OCI-M2 (cell line): Measurements from ENCODE around the gene OPCML.

Source experiments
- DNase-seq: peaks from one replicate; lab custom pipeline; 2025; ENCODE audit not compliant: unreplicated experiment; lab: John Stamatoyannopoulos, UW

Gene OPCML

DNA sequence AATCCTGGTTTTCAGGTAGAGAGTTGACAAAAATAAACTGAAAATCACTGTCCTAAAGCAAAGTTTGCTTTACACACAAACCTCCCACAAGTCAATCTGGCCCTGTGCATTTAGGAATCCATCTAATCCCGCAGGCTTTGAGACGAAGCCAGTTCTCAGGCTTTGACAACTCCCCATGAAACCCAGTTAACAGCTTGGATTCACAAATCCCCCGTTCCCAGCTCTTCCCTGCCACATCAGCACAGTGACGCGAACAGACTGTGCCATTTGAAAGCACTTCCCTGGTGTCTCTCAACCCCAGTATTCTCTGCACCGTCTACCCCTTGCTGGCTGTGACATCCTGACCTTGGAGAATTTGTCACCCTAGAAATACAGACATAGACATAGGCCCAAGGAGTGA lies 117.8 kb downstream of the OPCML start:
- no peak for DNase-seq

DNA sequence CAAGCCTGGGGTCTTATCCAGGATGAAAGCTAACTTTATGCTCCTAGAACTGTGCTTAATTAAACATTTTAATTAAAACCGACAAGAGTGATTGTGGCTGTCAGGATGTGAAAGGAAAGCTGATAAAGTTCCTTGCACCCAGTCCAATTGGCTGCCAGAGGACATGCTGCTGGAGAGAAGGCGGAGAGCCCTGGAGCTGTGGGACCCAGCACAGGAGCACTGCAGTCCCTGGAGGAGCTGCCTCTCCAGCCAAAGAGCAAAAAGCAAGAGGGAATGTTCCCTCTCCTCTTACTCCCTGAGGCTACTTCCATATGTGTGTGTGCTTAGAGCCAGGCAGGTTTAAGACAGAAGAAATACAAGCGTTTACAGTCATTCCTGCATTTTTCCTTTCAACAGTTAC lies 118.6 kb downstream of the OPCML start:
- no peak for DNase-seq

DNA sequence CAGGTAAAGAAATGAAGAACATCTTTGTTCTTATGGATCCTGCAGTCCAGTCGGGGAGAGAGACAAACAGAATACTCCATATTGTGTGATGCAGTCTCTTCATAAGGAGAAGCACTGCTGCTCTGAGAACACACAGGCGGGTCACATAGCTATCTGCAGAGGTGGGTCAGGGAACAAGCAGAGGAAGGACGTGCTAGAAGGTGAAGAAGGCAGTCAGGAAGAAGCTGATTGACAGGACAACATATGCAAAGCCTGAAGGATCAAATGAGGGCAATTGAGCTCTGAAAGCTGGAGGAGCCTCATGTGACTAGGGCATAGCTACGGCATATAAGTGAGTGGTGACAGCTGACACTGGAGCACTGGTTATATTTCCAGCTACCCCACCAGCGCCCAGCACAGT lies 122.5 kb downstream of the OPCML start:
- no peak for DNase-seq

DNA sequence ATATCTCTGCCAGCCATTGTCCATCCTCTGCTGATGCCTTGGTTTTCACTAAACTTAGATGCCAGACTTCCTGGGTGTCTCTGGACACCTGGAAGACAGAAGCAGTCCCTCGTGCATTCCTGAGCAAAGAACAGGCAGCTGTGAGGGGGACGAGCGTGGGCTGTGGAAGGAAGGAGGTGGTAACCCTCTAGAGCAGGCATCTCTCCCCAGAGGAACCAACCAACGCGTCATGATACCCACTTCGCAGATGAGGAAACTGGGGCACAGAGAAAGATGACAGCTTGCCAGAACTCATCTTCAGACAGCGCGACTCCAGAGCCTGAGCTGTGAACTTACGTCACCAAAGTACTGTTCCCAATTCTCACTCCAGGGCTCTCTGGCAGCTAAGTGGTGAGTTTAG lies 123.4 kb downstream of the OPCML start:
- no peak for DNase-seq

GRCh38 chr11:133408402-133408801 lies 123.9 kb downstream of the OPCML start:
- no peak for DNase-seq

DNA sequence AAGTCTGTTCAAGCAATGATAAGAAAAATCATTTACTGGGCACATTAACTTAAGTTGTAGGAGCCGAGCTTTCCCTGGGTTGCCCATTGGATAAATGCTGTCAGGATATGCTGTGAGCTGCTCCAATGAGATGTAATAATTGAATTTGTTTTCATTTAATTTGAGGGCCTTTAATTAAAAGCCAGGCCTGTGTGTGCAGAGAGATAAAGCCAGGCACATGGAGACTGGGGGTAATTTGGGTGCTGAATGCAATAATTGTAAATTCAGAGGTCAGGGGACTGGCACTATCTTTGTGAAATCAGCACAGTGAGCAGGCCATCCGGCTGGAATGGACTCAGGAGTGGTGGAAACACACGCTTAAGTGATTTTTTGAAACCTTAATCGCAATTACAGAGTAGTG lies 125.8 kb downstream of the OPCML start:
- DNase-seq: no peak

DNA sequence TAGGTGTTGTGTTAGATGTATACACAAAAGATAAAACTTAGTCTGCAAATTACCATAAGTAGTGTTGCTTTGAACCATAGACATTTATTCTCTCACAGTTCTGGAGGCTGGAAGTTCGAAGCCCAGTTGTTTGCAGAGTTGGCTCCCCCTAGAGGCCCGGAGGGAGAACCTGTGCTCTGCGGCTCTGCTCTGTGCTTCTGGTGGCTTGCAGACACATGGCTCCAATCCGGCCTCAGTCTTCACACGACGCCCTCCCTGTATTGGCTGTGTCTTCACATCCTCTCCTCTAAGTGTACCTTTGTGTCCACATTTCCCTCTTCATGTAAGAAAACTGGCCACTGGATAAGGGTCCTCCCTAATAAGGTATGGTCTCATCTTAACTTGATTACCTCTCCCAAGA lies 128.4 kb downstream of the OPCML start:
- no peak for DNase-seq

- no peak for DNase-seq
Observed at GRCh38 chr11:133402551-133402950, 129.8 kb downstream of the OPCML start.

DNA sequence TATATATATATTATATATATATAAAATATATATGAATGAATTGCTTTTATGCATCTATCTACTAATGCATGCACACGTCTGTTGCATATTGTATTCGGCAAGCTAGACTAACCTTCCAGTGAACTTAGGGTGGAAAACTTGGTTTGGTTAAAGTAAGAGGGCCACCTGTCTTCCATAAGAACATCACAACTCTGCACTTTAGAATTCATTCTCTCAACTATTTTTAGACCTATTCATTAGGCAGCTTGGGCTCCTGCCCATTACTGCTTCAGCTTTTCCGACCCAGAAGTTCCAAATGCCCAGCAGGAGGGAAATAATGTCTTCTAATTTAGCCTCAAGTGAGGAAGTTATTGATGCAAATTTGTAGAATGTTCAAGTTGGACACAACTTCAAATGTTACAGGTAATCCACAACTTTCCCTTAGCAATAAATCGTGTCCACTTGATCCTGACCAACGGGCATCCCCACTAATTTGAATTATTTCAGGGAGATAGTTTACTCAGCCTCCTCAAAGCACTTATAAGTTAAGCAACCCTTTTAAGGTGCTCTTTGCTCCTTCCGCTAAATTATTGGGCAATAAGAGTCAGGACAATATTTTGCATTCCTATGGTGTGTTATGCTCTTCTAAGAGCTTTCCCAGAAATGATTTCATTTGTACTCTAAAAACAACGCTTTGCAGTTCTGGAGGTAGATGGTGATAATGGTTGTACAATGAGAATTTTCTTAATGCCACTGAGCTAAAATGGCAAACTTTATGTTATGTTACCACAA lies 132.3 kb downstream of the OPCML start:
- DNase-seq: no peak

DNA sequence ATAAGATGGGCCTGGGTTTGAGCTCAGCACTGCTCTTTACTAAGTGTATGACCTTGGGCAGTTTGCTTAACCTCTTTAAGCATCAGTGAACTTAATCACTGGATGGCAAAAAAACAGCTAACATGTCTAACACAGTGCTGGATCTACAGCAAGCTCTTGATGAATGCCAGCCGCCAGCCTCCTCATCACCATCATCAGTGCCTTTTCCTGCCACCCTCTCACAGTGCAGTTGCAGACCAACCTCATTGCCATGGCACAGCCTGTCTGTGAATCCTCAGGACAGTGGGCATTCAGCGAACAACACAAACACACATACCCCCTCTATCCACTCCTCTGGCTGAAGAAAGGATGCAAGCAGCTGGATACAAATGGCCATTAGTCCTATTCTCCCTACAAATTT lies 133.0 kb downstream of the OPCML start:
- DNase-seq: no peak

DNA sequence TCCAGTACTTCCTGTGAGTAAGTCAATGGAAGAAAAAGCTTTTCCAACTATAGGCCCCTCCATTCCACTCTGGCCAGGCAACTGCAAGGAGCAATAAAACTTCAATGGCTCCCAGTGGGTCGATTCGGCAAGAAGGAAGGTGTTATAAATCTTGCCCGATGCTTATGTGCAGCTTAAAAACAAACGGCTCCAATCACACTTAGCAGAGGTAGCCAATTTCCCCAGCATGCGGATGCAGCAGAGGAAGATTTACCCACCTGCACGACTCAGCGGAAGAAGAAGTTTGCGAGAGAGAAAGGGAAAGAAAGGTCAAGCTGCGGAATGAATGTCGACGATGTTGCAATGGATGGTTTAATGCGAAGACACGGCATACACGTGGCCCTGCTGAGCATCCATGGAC lies 141.5 kb downstream of the OPCML start:
- no peak for DNase-seq

DNA sequence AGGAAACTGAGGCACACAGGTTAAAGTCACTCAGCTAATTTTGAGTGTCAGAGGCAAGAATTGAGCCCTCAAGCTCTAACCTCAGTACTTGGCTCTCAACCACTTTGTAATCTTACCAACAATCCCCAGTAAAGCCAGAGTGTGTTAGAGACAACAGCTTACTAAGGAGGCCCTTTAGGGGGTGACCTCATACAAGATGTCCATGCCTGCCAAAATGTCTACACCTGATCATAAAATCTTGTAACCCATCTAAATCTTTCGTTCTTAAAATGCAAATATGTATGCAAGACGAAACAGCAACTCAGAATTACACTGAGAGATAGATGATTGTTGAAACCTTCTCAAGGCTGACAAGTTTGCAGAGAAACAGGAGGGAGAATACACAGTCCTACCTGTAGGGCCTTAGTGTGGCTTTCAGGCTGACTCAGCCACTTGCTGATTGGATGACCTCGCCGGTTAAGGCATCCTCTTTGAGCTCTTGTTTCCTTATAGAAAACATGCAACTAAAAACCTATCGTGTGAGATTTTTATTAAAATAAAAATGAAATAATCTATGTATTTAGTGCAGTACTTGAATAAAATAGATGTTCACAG lies 143.2 kb downstream of the OPCML start:
- no peak for DNase-seq

- DNase-seq: no peak
Observed at GRCh38 chr11:133388260-133388659, 144.0 kb downstream of the OPCML start.

- DNase-seq: no peak
Observed at GRCh38 chr11:133386852-133387251, 145.4 kb downstream of the OPCML start.

DNA sequence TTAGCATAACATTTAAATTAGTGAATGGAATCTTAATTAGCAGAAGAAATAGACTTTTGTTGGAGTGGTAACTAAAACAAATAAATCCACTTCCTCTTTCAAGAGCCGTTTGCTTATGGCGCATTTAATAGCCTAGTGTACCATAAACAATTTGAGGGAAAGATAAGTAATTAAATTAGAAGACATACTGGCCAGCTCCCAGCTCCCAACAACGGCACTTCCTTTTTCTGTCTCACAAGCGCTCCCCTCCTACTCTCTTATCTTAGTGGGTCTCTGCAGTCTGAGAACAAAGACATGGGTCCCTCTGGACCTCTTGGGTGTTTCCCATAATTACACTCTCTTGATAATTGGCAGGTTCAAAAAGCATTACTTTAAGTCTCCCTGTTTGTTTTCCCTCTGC lies 146.0 kb downstream of the OPCML start:
- DNase-seq: no peak

DNA sequence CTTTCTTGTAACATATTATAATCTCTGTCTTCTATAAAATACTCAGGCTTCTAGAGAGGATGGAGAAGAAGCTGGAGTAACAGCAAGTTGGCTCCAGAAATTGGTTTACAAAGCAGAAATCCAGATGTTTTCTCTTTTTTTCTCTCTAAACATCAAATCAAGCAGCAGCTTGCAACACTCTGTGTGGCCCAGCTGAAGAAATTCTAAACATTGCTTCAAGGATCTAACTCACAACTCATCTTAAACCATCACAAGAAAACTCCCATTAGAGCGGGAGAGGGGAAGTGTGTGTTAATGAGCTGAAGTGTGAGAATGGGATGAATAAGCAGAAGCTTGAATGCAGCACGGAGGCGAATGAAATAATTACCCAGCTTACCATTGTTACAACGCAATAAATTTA lies 146.5 kb downstream of the OPCML start:
- DNase-seq: no peak

- no peak for DNase-seq
Observed at GRCh38 chr11:133384731-133385130, 147.6 kb downstream of the OPCML start.

DNA sequence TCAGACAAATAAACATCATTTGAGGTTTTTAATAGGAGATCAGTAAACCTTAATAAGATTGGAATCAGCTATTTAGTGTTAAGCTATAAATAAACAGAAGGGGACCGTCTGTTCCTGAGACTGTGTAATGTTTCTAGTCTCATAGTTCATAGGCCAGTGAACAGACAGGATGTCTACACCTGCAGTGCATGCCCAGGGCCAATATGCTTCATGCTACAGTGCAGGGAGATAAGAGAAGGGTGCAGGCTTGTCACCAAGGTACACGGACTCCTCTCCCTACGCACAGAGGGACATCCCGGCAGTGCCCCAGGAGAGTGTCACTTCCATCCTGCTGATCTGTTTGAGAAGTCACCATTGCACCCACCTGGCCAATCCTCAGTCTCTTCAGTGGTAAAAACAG lies 148.6 kb downstream of the OPCML start:
- DNase-seq: no peak

GRCh38 chr11:133383201-133383600 lies 149.1 kb downstream of the OPCML start:
- no peak for DNase-seq

GRCh38 chr11:133382131-133382812 lies 150.0 kb downstream of the OPCML start:
- no peak for DNase-seq

GRCh38 chr11:133381761-133382130 lies 150.6 kb downstream of the OPCML start:
- no peak for DNase-seq

DNA sequence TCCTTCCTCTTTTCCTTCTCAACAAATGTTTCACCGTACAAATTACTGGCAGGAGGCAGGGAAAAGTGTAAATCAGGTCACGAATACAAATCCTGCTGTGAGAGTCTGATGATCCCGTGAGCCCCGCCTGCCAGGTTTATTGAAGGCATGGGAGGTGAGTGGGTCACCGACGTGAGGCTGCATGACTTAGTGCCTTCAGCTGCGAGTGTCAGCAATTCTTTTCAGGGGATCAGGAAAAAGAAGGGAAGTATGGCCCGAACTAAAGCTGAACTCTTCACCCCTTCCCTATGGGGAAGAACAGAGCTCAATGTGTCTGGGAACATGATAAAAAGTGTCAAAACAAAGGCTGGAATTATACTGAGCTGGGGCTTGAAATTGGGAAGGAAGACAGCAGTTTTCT lies 166.2 kb downstream of the OPCML start:
- no peak for DNase-seq
